ENCODE data around the gene SLC35E3.

The SLC35E3 gene

GRCh38 chr12:68821357-68822188 is 75.6 kb downstream of the SLC35E3 start:
- H3K36me3 ChIP-seq (ENCODE audit: insufficient read depth, low read length): peaks cover 82% of the 10 kb centered on the region
- no peak overlapping the region for H3K4me3 ChIP-seq (ENCODE audit: low read length)
- no peak overlapping the region for H3K4me2 ChIP-seq (ENCODE audit: low read length)
- H3K9me3 ChIP-seq (replicated peaks; ENCODE audit: low read length): no peaks in the 10 kb centered on the region
- peaks cover 1% of the 10 kb centered on the region for H3K4me1 ChIP-seq (ENCODE audit: control insufficient read depth, insufficient read depth, low read length)
- H3K27me3 ChIP-seq (ENCODE audit: control insufficient read depth, insufficient read depth, low read length): no peaks in the 10 kb centered on the region
- no peak overlapping the region for H3K9ac ChIP-seq (ENCODE audit: low read depth, low read length)

- peaks cover 13% of the 10 kb centered on the region for H3K4me1 ChIP-seq (ENCODE audit: control insufficient read depth, insufficient read depth, low read length)
- H3K9me3 ChIP-seq (replicated peaks; ENCODE audit: low read length): no peaks in the 10 kb centered on the region
- no peak overlapping the region for H3K4me3 ChIP-seq (ENCODE audit: low read length)
- H3K27me3 ChIP-seq (ENCODE audit: control insufficient read depth, insufficient read depth, low read length): no peaks in the 10 kb centered on the region
- H3K9ac ChIP-seq (ENCODE audit: low read depth, low read length): no peak overlapping the region
- H3K36me3 ChIP-seq (ENCODE audit: insufficient read depth, low read length): peaks cover 91% of the 10 kb centered on the region
- no peak overlapping the region for H3K4me2 ChIP-seq (ENCODE audit: low read length)
Measured at GRCh38 chr12:68823696-68824095, 77.7 kb downstream of the SLC35E3 start.

DNA sequence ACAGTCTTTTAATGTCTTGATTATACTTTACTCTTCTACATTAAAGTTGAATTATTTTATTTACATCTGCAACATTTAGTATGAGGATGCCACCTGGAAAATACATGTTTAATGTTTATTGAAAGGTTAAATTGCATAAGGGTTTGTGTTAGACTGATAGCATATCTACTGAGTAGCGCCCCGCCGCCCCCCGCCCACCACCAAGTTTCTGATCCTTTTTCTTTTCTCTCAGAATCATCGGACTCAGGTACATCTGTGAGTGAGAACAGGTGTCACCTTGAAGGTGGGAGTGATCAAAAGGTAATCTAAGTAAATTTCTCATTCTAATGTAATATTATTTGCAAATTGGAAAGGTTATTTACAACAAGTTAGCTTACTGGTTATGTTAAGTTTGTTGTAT is 78.2 kb downstream of the SLC35E3 start:
- no peaks in the 10 kb centered on the region for H3K9me3 ChIP-seq (replicated peaks; ENCODE audit: low read length)
- H3K4me2 ChIP-seq (ENCODE audit: low read length): no peak overlapping the region
- peaks cover 13% of the 10 kb centered on the region for H3K4me1 ChIP-seq (ENCODE audit: control insufficient read depth, insufficient read depth, low read length)
- H3K27me3 ChIP-seq (ENCODE audit: control insufficient read depth, insufficient read depth, low read length): no peaks in the 10 kb centered on the region
- no peak overlapping the region for H3K9ac ChIP-seq (ENCODE audit: low read depth, low read length)
- peaks cover 91% of the 10 kb centered on the region for H3K36me3 ChIP-seq (ENCODE audit: insufficient read depth, low read length)
- no peak overlapping the region for H3K4me3 ChIP-seq (ENCODE audit: low read length)

DNA sequence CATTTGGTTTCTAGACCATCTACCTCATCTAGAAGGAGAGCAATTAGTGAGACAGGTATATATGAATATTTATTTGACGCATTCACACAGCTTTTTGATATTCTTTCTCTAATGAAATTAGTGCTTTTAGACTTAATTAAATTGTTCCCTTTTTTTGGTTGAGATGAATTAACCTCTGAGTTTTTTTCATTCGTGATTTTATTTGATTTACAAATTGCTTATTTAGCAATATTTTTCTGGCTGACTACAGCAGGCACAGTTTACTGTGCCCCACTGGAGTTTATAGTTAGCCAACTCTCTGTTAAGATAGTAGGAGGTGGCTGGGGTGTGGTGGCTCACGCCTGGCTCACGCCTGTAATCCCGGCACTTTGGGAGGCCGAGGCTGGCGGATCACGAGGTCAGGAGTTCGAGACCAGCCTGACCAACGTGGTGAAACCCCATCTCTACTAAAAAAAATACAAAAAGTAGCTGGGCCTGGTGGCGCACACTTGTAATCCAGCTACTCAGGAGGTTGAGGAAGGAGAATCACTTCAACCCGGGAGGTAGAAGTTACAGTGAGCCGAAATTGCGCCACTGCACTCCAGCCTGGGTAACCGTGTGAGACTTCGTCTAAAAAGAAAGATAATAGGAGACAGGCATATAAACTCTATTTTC is 78.7 kb downstream of the SLC35E3 start:
- peaks cover 13% of the 10 kb centered on the region for H3K4me1 ChIP-seq (ENCODE audit: control insufficient read depth, insufficient read depth, low read length)
- no peak overlapping the region for H3K9ac ChIP-seq (ENCODE audit: low read depth, low read length)
- no peaks in the 10 kb centered on the region for H3K9me3 ChIP-seq (replicated peaks; ENCODE audit: low read length)
- no peaks in the 10 kb centered on the region for H3K27me3 ChIP-seq (ENCODE audit: control insufficient read depth, insufficient read depth, low read length)
- peaks cover 90% of the 10 kb centered on the region for H3K36me3 ChIP-seq (ENCODE audit: insufficient read depth, low read length)
- no peak overlapping the region for H3K4me2 ChIP-seq (ENCODE audit: low read length)
- no peak overlapping the region for H3K4me3 ChIP-seq (ENCODE audit: low read length)

GRCh38 chr12:68825569-68826217 is 79.7 kb downstream of the SLC35E3 start:
- no peaks in the 10 kb centered on the region for H3K9me3 ChIP-seq (replicated peaks; ENCODE audit: low read length)
- H3K36me3 ChIP-seq (ENCODE audit: insufficient read depth, low read length): peaks cover 87% of the 10 kb centered on the region
- no peak overlapping the region for H3K4me3 ChIP-seq (ENCODE audit: low read length)
- H3K27me3 ChIP-seq (ENCODE audit: control insufficient read depth, insufficient read depth, low read length): no peaks in the 10 kb centered on the region
- no peak overlapping the region for H3K9ac ChIP-seq (ENCODE audit: low read depth, low read length)
- H3K4me2 ChIP-seq (ENCODE audit: low read length): no peak overlapping the region
- peaks cover 13% of the 10 kb centered on the region for H3K4me1 ChIP-seq (ENCODE audit: control insufficient read depth, insufficient read depth, low read length)

GRCh38 chr12:68827895-68828671 is 82.1 kb downstream of the SLC35E3 start:
- H3K27me3 ChIP-seq (ENCODE audit: control insufficient read depth, insufficient read depth, low read length): no peaks in the 10 kb centered on the region
- no peak overlapping the region for H3K4me2 ChIP-seq (ENCODE audit: low read length)
- peaks cover 84% of the 10 kb centered on the region for H3K36me3 ChIP-seq (ENCODE audit: insufficient read depth, low read length)
- H3K4me3 ChIP-seq (ENCODE audit: low read length): no peak overlapping the region
- H3K4me1 ChIP-seq (ENCODE audit: control insufficient read depth, insufficient read depth, low read length): peaks cover 13% of the 10 kb centered on the region
- no peaks in the 10 kb centered on the region for H3K9me3 ChIP-seq (replicated peaks; ENCODE audit: low read length)
- H3K9ac ChIP-seq (ENCODE audit: low read depth, low read length): no peak overlapping the region

- Histone ChIP-seq H3K36me3 (ENCODE audit: insufficient read depth, low read length) (peaks cover 81% of the 10 kb centered on the region), H3K9ac (ENCODE audit: low read depth, low read length) (no peak overlapping the region)
Measured at GRCh38 chr12:68828672-68829068, 82.7 kb downstream of the SLC35E3 start.

More at GRCh38 chr12:68828672-68829068, 82.7 kb downstream of the SLC35E3 start:
- no peaks in the 10 kb centered on the region for H3K27me3 ChIP-seq (ENCODE audit: control insufficient read depth, insufficient read depth, low read length)
- no peak overlapping the region for H3K4me3 ChIP-seq (ENCODE audit: low read length)
- no peak overlapping the region for H3K4me2 ChIP-seq (ENCODE audit: low read length)
- no peaks in the 10 kb centered on the region for H3K9me3 ChIP-seq (replicated peaks; ENCODE audit: low read length)
- H3K4me1 ChIP-seq (ENCODE audit: control insufficient read depth, insufficient read depth, low read length): peaks cover 13% of the 10 kb centered on the region

All from skeletal muscle satellite cell (primary cell).